ENCODE data around the gene IQSEC3. TPM values are rescaled to one million over a fixed set of nuclear protein-coding genes. Genes with fewer than 3 reads are reported as not detected.

The IQSEC3 gene
- total RNA-seq, 2 experiments from 2014 or later = not detected

DNA sequence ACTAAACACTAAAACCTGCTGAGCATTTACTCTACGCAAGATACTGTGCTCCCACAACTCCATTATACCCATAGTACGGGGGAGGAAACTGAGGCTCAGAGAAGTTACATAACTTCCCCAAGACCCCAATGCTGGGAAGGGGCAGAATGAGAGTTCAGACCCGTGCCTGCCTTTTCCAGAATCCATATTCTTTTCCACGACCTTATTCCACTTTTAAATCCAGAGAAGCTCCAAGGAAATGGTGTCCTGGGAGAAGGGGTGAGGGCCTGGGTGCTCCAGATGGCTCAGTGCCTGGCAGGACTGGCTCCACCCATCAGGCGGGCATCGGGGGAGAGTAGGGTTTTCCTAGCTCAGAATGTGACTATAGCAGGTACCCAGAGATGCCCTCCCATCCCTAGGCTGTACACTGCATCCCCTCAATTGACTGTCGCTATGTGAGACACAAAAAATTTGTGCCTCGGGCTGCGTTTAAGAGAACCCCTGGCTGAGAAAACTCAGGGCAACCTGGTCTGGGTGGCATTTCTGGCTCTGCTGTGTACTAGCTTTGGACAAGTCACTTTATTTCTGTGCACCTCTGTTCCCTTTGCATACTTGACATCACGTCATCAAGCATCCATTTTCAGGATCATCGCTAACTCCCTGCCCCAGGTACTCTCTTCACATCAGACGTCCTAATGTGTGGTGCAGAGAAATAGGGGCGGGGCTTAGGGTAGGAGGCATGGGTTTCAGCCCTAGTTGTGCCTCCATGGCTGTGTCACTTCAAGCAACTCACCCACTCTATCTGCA is 11.6 kb upstream of the IQSEC3 start:
- Histone ChIP-seq H3K4me2 (ENCODE audit: low read length) (no peak overlapping the region), H3K4me1 (ENCODE audit: insufficient read depth, low read length, poor library complexity, severe bottlenecking) (no peaks in the 10 kb centered on the region), H3K9me3 (ENCODE audit: low read length) (no peaks in the 10 kb centered on the region), H3K79me2 (ENCODE audit: insufficient read depth, low read depth, low read length) (no peaks in the 10 kb centered on the region), H3K27ac (ENCODE audit: low read depth, low read length, poor library complexity, severe bottlenecking) (no peak overlapping the region), H3K9me2 (ENCODE audit: insufficient read depth, low read length) (no peaks in the 10 kb centered on the region), H2AFZ (ENCODE audit: low read length) (no peak overlapping the region), H4K20me1 (ENCODE audit: insufficient read depth, low read length) (no peaks in the 10 kb centered on the region), H3K36me3 (ENCODE audit: insufficient read depth, low read length) (no peaks in the 10 kb centered on the region), H3K4me3 (ENCODE audit: low read depth, low read length, poor library complexity, severe bottlenecking) (no peak overlapping the region)
- intact Hi-C loops (cut with micrococcal nuclease; ENCODE audit: unreplicated experiment) = no loop called here
- TF ChIP-seq, protein P1, sequence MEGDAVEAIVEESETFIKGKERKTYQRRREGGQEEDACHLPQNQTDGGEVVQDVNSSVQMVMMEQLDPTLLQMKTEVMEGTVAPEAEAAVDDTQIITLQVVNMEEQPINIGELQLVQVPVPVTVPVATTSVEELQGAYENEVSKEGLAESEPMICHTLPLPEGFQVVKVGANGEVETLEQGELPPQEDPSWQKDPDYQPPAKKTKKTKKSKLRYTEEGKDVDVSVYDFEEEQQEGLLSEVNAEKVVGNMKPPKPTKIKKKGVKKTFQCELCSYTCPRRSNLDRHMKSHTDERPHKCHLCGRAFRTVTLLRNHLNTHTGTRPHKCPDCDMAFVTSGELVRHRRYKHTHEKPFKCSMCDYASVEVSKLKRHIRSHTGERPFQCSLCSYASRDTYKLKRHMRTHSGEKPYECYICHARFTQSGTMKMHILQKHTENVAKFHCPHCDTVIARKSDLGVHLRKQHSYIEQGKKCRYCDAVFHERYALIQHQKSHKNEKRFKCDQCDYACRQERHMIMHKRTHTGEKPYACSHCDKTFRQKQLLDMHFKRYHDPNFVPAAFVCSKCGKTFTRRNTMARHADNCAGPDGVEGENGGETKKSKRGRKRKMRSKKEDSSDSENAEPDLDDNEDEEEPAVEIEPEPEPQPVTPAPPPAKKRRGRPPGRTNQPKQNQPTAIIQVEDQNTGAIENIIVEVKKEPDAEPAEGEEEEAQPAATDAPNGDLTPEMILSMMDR (conservative IDR thresholded peaks at IDR 0.05; ENCODE audit: low read length) = no peak
- no peak for TF ChIP-seq EZH2phosphoT487 (IDR thresholded peaks at IDR 0.05; ENCODE audit: borderline replicate concordance, low read depth, low read length)
- ChIA-PET CTCF (ENCODE audit: unreplicated experiment) (no interaction called here), POLR2A (no interaction called here)
- BruUV-seq (replicated peaks) = no TSS peak
- no peak for DNase-seq (ENCODE audit: low spot score)

DNA sequence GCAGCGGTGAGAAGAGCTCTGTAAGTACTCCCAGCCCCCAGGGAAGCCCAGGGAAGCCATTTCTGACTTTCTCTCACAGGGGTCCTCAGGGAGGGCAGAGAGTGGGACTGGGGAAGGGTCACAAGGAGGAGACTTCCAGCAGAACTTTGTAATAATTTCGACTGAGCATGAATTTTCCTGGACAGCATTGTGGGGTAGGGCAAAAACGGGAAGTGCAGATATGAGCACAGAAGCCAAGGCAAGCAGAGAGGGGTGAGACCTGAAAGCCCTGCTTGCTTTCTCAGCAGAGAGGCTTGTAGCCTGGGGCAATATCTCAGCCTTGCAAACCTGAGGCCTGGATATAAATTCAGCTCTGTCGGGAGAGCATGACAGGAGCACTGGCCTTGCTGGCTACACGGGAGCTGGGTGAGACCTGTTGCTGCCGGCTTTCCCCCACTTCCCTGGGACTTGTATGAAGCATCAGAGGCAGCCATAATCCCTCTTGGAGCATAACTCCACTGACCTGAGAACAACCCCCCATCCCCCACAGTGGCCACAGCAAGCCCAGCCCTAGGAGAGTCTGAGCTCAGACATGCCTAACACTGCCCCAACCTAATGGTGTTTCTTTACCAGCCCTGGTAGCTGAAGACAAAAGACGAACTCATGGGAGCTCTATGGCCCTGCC is 9.8 kb upstream of the IQSEC3 start:
- DNase-seq (ENCODE audit: low spot score) = no peak
- Histone ChIP-seq H3K9me2 (ENCODE audit: insufficient read depth, low read length) (no peaks in the 10 kb centered on the region), H2AFZ (ENCODE audit: low read length) (no peak overlapping the region), H4K20me1 (ENCODE audit: insufficient read depth, low read length) (no peaks in the 10 kb centered on the region), H3K79me2 (ENCODE audit: insufficient read depth, low read depth, low read length) (no peaks in the 10 kb centered on the region), H3K27ac (ENCODE audit: low read depth, low read length, poor library complexity, severe bottlenecking) (no peak overlapping the region), H3K4me2 (ENCODE audit: low read length) (no peak overlapping the region), H3K4me3 (ENCODE audit: low read depth, low read length, poor library complexity, severe bottlenecking) (no peak overlapping the region), H3K9me3 (ENCODE audit: low read length) (no peaks in the 10 kb centered on the region), H3K4me1 (ENCODE audit: insufficient read depth, low read length, poor library complexity, severe bottlenecking) (no peaks in the 10 kb centered on the region), H3K36me3 (ENCODE audit: insufficient read depth, low read length) (no peaks in the 10 kb centered on the region)
- intact Hi-C loops (cut with micrococcal nuclease; ENCODE audit: unreplicated experiment) = no loop called here
- ChIA-PET POLR2A (no interaction called here), CTCF (ENCODE audit: unreplicated experiment) (no interaction called here)
- no TSS peak for BruUV-seq (replicated peaks)
- TF ChIP-seq, protein P1 (conservative IDR thresholded peaks at IDR 0.05; ENCODE audit: low read length) = no peak
- no peak for TF ChIP-seq EZH2phosphoT487 (IDR thresholded peaks at IDR 0.05; ENCODE audit: borderline replicate concordance, low read depth, low read length)

DNA sequence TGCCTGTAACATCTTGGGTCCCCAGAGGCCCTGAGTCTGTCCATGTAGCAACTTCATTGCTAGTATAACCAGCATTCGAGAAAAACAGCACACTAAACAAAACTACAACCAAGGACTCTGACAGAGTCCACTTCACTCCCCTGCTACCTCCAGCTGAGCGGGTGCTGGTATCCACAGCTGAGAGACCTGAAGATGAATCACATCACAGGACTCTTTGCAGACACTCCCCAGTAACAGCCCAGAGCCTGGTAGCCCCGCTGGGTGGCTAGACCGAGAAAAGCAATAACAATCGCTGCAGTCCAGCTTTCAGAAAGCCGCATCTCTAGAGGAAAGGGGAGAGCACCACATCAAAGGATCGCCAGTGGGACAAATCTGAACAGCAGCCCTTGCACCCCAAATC is 9.0 kb upstream of the IQSEC3 start:
- H3K4me1 ChIP-seq (ENCODE audit: insufficient read depth, low read length, poor library complexity, severe bottlenecking) = no peaks in the 10 kb centered on the region
- ChIA-PET CTCF (ENCODE audit: unreplicated experiment) (no interaction called here), POLR2A (no interaction called here)
- H4K20me1 ChIP-seq (ENCODE audit: insufficient read depth, low read length) = no peaks in the 10 kb centered on the region
- H3K9me3 ChIP-seq (ENCODE audit: low read length) = no peaks in the 10 kb centered on the region
- H3K79me2 ChIP-seq (ENCODE audit: insufficient read depth, low read depth, low read length) = no peaks in the 10 kb centered on the region
- H3K4me2 ChIP-seq (ENCODE audit: low read length) = no peak overlapping the region
- DNase-seq (ENCODE audit: low spot score) = no peak
- no peaks in the 10 kb centered on the region for H3K9me2 ChIP-seq (ENCODE audit: insufficient read depth, low read length)
- no peaks in the 10 kb centered on the region for H3K36me3 ChIP-seq (ENCODE audit: insufficient read depth, low read length)
- H3K27ac ChIP-seq (ENCODE audit: low read depth, low read length, poor library complexity, severe bottlenecking) = no peak overlapping the region
- no TSS peak for BruUV-seq (replicated peaks)
- no peak overlapping the region for H3K4me3 ChIP-seq (ENCODE audit: low read depth, low read length, poor library complexity, severe bottlenecking)
- intact Hi-C loops (cut with micrococcal nuclease; ENCODE audit: unreplicated experiment) = no loop called here
- TF ChIP-seq EZH2phosphoT487 (IDR thresholded peaks at IDR 0.05; ENCODE audit: borderline replicate concordance, low read depth, low read length) = no peak
- TF ChIP-seq, protein P1 (conservative IDR thresholded peaks at IDR 0.05; ENCODE audit: low read length) = no peak
- H2AFZ ChIP-seq (ENCODE audit: low read length) = no peak overlapping the region

Data from OCI-LY7 (cell line).